H1 (cell line): ENCODE results near the gene TMTC2. TPM values are rescaled to one million over a fixed set of nuclear protein-coding genes. Genes with fewer than 3 reads are reported as not detected.

ENCODE experiments used
- CTCF ChIA-PET: fragments of 300-600 bp; sonication (Branson Sonifier 250); formaldehyde crosslinking; loops from one replicate; lab custom pipeline; 2021; ENCODE audit not compliant: partially characterized antibody; lab: Charles Lee
- POLR2A ChIA-PET: fragments of 300-600 bp; sonication (Branson Sonifier 250); formaldehyde crosslinking; loops from one replicate; lab custom pipeline; 2021; ENCODE audit warnings: inconsistent platforms; ENCODE audit not compliant: partially characterized antibody; lab: Charles Lee
- DNase-seq, 2 experiments: peaks; one replicate each; pipeline versions ENCODE4 v3.0.0 to v3.0.0-alpha.2; 2010 to 2022; ENCODE audit warnings: low spot score in 2 of 2, low read depth in 1 of 2, mixed read lengths in 1 of 2
- FAIRE-seq: peaks from 2 replicates; lab custom pipeline; 2011; peaks lifted over from hg19 to GRCh38; lab: Jason Lieb, UNC
- H2AFZ ChIP-seq: 2 replicates; pipeline ENCODE4 v1.8.1; 2012; ENCODE audit warnings: low read length, inconsistent platforms
- H2AK5ac ChIP-seq: 2 replicates; pipeline ENCODE4 v1.6.1; 2013; ENCODE audit warnings: low read depth, low read length
- H2BK120ac ChIP-seq: replicated peaks from 2 replicates; pipeline ENCODE3; 2013; ENCODE audit warnings: low read depth, low read length, inconsistent platforms
- H2BK12ac ChIP-seq: 2 replicates; pipeline ENCODE4 v1.6.1; 2013; ENCODE audit warnings: low read depth, low read length
- H2BK15ac ChIP-seq: 2 replicates; pipeline ENCODE4 v1.6.1; 2013; ENCODE audit warnings: low read length
- H2BK20ac ChIP-seq: 2 replicates; pipeline ENCODE4 v1.6.1; 2013; ENCODE audit warnings: low read length
- H2BK5ac ChIP-seq: 2 replicates; pipeline ENCODE4 v1.6.1; 2013; ENCODE audit warnings: low read depth, low read length
- H3K14ac ChIP-seq: 2 replicates; pipeline ENCODE4 v1.6.1; 2013; ENCODE audit warnings: inconsistent platforms; ENCODE audit not compliant: insufficient read length
- H3K18ac ChIP-seq: 2 replicates; pipeline ENCODE4 v1.6.1; 2013; ENCODE audit warnings: low read length; ENCODE audit errors: extremely low read depth
- H3K23ac ChIP-seq: 2 replicates; pipeline ENCODE4 v1.6.1; 2013; ENCODE audit warnings: inconsistent platforms; ENCODE audit not compliant: insufficient read length
- H3K23me2 ChIP-seq: 2 replicates; pipeline ENCODE4 v1.6.1; 2013; ENCODE audit warnings: low read depth, low read length
- H3K27ac ChIP-seq: 2 replicates; pipeline ENCODE4 v1.6.1; 2011; ENCODE audit warnings: low read depth, low read length, inconsistent platforms
- H3K27me3 ChIP-seq, 4 experiments: replicated peaks in 1 of 4; 1 replicate in 1 of 4; 2 replicates in 3 of 4; pipeline versions ENCODE4 v1.6.1 to v1.8.1; 2011 to 2013; ENCODE audit warnings: low read length in 3 of 4, mild to moderate bottlenecking in 3 of 4, inconsistent platforms in 2 of 4, mixed read lengths in 2 of 4, moderate library complexity in 1 of 4; ENCODE audit not compliant: control insufficient read depth in 3 of 4, insufficient read depth in 3 of 4; ENCODE audit errors: extremely low read depth in 1 of 4
- H3K36me3 ChIP-seq, 4 experiments: 2 replicates each; pipeline versions ENCODE4 v1.6.1 to v1.8.1; 2011 to 2013; ENCODE audit warnings: mild to moderate bottlenecking in 4 of 4, low read length in 3 of 4, moderate library complexity in 2 of 4, control low read depth in 1 of 4, inconsistent platforms in 1 of 4; ENCODE audit not compliant: insufficient read depth in 4 of 4, control insufficient read depth in 2 of 4
- H3K4ac ChIP-seq: replicated peaks from 2 replicates; pipeline ENCODE3; 2013; ENCODE audit warnings: low read length, low read depth, mixed read lengths, inconsistent platforms; ENCODE audit not compliant: insufficient read length
- H3K4me1 ChIP-seq, 4 experiments: replicated peaks in 1 of 4; 1 replicate in 1 of 4; 2 replicates in 3 of 4; pipeline versions ENCODE4 v1.6.1 to v1.8.1; 2011 to 2013; ENCODE audit warnings: low read length in 3 of 4, inconsistent platforms in 2 of 4, mixed read lengths in 1 of 4; ENCODE audit not compliant: insufficient read depth in 4 of 4, control insufficient read depth in 3 of 4
- H3K4me2 ChIP-seq, 2 experiments: 2 replicates each; pipeline versions ENCODE4 v1.6.1 to v1.8.1; 2011 to 2013; ENCODE audit warnings: low read depth in 2 of 2, low read length in 2 of 2, control low read depth in 1 of 2, inconsistent platforms in 1 of 2, mild to moderate bottlenecking in 1 of 2; ENCODE audit not compliant: insufficient read depth in 1 of 2
- H3K4me3 ChIP-seq, 4 experiments: fragments of 200-600, 300-600 bp in 1 of 4; sonication (generic), shearing (Covaris generic), sonication (Bioruptor Twin) in 1 of 4; 2 replicates each; pipeline versions ENCODE4 v1.5.1 to v1.8.1; 2011 to 2016; ENCODE audit warnings: low read length in 4 of 4, low read depth in 3 of 4, control low read depth in 2 of 4, inconsistent platforms in 2 of 4, mild to moderate bottlenecking in 2 of 4, mixed read lengths in 1 of 4, moderate library complexity in 1 of 4; ENCODE audit not compliant: insufficient read depth in 2 of 4; ENCODE audit errors: extremely low read depth in 1 of 4
- H3K56ac ChIP-seq: replicated peaks from 2 replicates; pipeline ENCODE3; 2013; ENCODE audit warnings: low read depth, mild to moderate bottlenecking, mixed read lengths, low read length, inconsistent platforms; ENCODE audit not compliant: insufficient read length
- H3K79me1 ChIP-seq: 2 replicates; pipeline ENCODE4 v1.6.1; 2013; ENCODE audit warnings: low read depth, low read length, control low read depth
- H3K79me2 ChIP-seq, 2 experiments: 2 replicates each; pipeline versions ENCODE4 v1.6.1 to v1.8.1; 2012 to 2013; ENCODE audit warnings: low read length in 2 of 2, mild to moderate bottlenecking in 2 of 2, inconsistent platforms in 1 of 2; ENCODE audit not compliant: insufficient read depth in 2 of 2, control insufficient read depth in 1 of 2
- H3K9ac ChIP-seq, 4 experiments: replicated peaks in 1 of 4; 1 replicate in 1 of 4; 2 replicates in 3 of 4; pipeline versions ENCODE4 v1.6.1 to v1.8.1; 2011 to 2013; ENCODE audit warnings: low read depth in 3 of 4, low read length in 3 of 4, control low read depth in 2 of 4, mild to moderate bottlenecking in 2 of 4, moderate library complexity in 2 of 4, inconsistent platforms in 1 of 4; ENCODE audit errors: extremely low read depth in 1 of 4
- H3K9me3 ChIP-seq, 2 experiments: 2 replicates each; pipeline versions ENCODE4 v1.6.1 to v1.8.1; 2012 to 2013; ENCODE audit warnings: mild to moderate bottlenecking in 2 of 2, moderate library complexity in 2 of 2, control low read depth in 1 of 2, inconsistent platforms in 1 of 2, low read depth in 1 of 2, low read length in 1 of 2, mixed read lengths in 1 of 2; ENCODE audit not compliant: insufficient read depth in 2 of 2
- H4K20me1 ChIP-seq, 2 experiments: replicated peaks in 1 of 2; 2 replicates each; pipeline versions ENCODE3 to v1.8.1; 2011 to 2013; ENCODE audit warnings: inconsistent platforms in 2 of 2, low read length in 2 of 2, mild to moderate bottlenecking in 1 of 2; ENCODE audit not compliant: insufficient read depth in 2 of 2, control insufficient read depth in 1 of 2
- H4K5ac ChIP-seq: 2 replicates; pipeline ENCODE4 v1.6.1; 2013; ENCODE audit warnings: low read length, low read depth, mixed read lengths, inconsistent platforms; ENCODE audit not compliant: insufficient read length
- H4K8ac ChIP-seq: 2 replicates; pipeline ENCODE4 v1.8.0; 2013; ENCODE audit warnings: mild to moderate bottlenecking, moderate library complexity, low read length, inconsistent platforms; ENCODE audit not compliant: insufficient read depth; ENCODE audit errors: extremely low read depth
- H4K91ac ChIP-seq: replicated peaks from 2 replicates; pipeline ENCODE3; 2013; ENCODE audit warnings: low read length, mixed read lengths, inconsistent platforms; ENCODE audit not compliant: insufficient read length
- BRCA1 ChIP-seq: IDR thresholded peaks from 2 replicates; pipeline ENCODE4 v1.6.1; 2012; ENCODE audit warnings: low read depth, low read length, improper control_type of control experiment
- CHD2 ChIP-seq: IDR thresholded peaks from 2 replicates; pipeline ENCODE4 v1.6.1; 2012; ENCODE audit warnings: low read length, improper control_type of control experiment
- KDM5A ChIP-seq: fragments of 200-600 bp; IDR thresholded peaks from 2 replicates; pipeline ENCODE4 v1.7.1; 2012; ENCODE audit warnings: mild to moderate bottlenecking, low read length, inconsistent platforms, mixed read lengths
- POLR2AphosphoS5 ChIP-seq: IDR thresholded peaks from 2 replicates; pipeline ENCODE4 v1.6.1; 2011; ENCODE audit warnings: low read depth, low read length
- RAD21 ChIP-seq, 2 experiments: IDR thresholded peaks in 1 of 2; conservative IDR thresholded peaks in 1 of 2; 2 replicates each; pipeline ENCODE4 v1.6.1; 2011; ENCODE audit warnings: low read depth in 2 of 2, low read length in 2 of 2, improper control_type of control experiment in 1 of 2, inconsistent platforms in 1 of 2, mild to moderate bottlenecking in 1 of 2, moderate library complexity in 1 of 2
- TCF12 ChIP-seq: IDR thresholded peaks from 2 replicates; pipeline ENCODE4 v1.6.1; 2011; ENCODE audit warnings: low read depth, mild to moderate bottlenecking, low read length
- WGBS, 2 experiments: shearing (Covaris generic) in 1 of 2; methylation state at CpG; one replicate each; pipeline versions ENCODE4 v1.1.6 to v1.1.7; 2013 to 2015; ENCODE audit warnings: low lambda C conversion rate in 2 of 2, mixed read lengths in 2 of 2, inconsistent platforms in 1 of 2, low coverage in 1 of 2, missing lambda C conversion rate in 1 of 2; ENCODE audit not compliant: insufficient replicate concordance in 2 of 2, insufficient coverage in 1 of 2, insufficient read length in 1 of 2; ENCODE audit errors: extremely low coverage in 1 of 2, missing lambda C conversion rate in 1 of 2; 5-methylcytosine and 5-hydroxymethylcytosine counted together
- polyA plus RNA-seq, 7 experiments: library from polyadenylated mRNA; depleted of rRNA in 3 of 7; stranded (reverse) in 5 of 7; unstranded in 2 of 7; fragments of >200 nt in 5 of 7; fragments of 200-250 nt in 2 of 7; gene quantifications; 1 replicate in 5 of 7; 2 replicates in 1 of 7; 4 replicates in 1 of 7; pipeline versions ENCODE4 v1.2.1 to v1.2.3, GENCODE V29; 2011 to 2013; ENCODE audit warnings: missing spikeins in 2 of 7, mixed read lengths in 2 of 7
- total RNA-seq: library from RNA; stranded (reverse); fragmentation: NEBNext Ultra II Directional; extraction: Animal tissue kit (Norgen Biotek cat#: 25700); gene quantifications from 2 replicates; pipeline ENCODE4 v1.2.1, GENCODE V29; 2021
- TF ChIP-seq, protein P1 (sequence below): IDR thresholded peaks from 2 replicates; pipeline ENCODE4 v1.6.1; 2012; ENCODE audit warnings: low read length, inconsistent platforms

Gene TMTC2
- total and polyA plus RNA-seq, 2 of the 8 experiments (the other 6 are each of a cell fraction or from before 2014, with no cell fraction given) = 2.3 to 3.9 TPM

DNA sequence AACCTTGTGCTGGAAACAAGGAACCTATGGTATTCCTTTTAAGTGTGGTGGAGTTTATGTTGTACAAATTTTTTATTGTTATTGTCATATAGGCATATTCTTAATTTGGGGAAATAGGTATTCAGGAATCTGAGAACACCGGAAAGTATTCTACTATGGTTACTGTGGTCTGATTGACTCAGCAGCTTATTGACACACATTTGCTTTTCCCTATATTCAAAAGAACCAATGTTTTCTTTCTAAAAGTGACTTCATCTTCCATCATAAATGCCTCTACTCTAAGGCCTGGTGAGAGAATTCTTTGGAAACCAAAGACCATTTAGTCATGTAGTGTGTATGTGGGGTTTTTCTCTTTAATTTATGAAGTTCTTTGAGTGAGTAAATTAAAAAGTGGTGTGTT lies 474.8 kb downstream of the TMTC2 start:
- POLR2A ChIA-PET = no interaction called here
- no peak overlapping the region for H2AK5ac ChIP-seq
- no peak overlapping the region for H4K5ac ChIP-seq
- H2BK12ac ChIP-seq = no peak overlapping the region
- no peak overlapping the region for H3K9ac ChIP-seq
- 94% methylated on average over 1 of the region's 1 CpG; no CpG with 5 or more reads in 1 of the 2 experiments for WGBS, 2 experiments
- CTCF ChIA-PET = no interaction called here
- no peak overlapping the region for H3K56ac ChIP-seq
- no peak overlapping the region for H3K14ac ChIP-seq
- no peak overlapping the region for H3K4ac ChIP-seq
- H2BK20ac ChIP-seq = no peak overlapping the region
- no peaks in the 10 kb centered on the region for H3K9me3 ChIP-seq
- H4K20me1 ChIP-seq = no peaks in the 10 kb centered on the region
- no peak overlapping the region for H2BK15ac ChIP-seq
- no peak overlapping the region for H4K8ac ChIP-seq
- no peaks in the 10 kb centered on the region for H3K23me2 ChIP-seq
- no peaks in the 10 kb centered on the region for H3K4me1 ChIP-seq
- no peak overlapping the region for H2BK5ac ChIP-seq
- no peaks in the 10 kb centered on the region for H3K79me2 ChIP-seq
- peaks cover 0 to 1% (median 0%) of the 10 kb centered on the region in 4 experiments; a peak in 1 of 7 replicates for H3K27me3 ChIP-seq
- H3K18ac ChIP-seq = no peak overlapping the region
- no peak overlapping the region for H4K91ac ChIP-seq
- no peak overlapping the region for H3K4me2 ChIP-seq
- H2AFZ ChIP-seq = no peak overlapping the region
- FAIRE-seq (no peak), DNase-seq (no peak)
- no peak overlapping the region for H3K23ac ChIP-seq
- H2BK120ac ChIP-seq = no peak overlapping the region
- no peak overlapping the region for H3K4me3 ChIP-seq
- H3K27ac ChIP-seq = no peak overlapping the region
- H3K79me1 ChIP-seq = no peaks in the 10 kb centered on the region
- H3K36me3 ChIP-seq = no peaks in the 10 kb centered on the region; a peak in 1 of 8 replicates
- no peak for TF ChIP-seq CHD2
- no peak for TF ChIP-seq TCF12
- TF ChIP-seq, protein P1, sequence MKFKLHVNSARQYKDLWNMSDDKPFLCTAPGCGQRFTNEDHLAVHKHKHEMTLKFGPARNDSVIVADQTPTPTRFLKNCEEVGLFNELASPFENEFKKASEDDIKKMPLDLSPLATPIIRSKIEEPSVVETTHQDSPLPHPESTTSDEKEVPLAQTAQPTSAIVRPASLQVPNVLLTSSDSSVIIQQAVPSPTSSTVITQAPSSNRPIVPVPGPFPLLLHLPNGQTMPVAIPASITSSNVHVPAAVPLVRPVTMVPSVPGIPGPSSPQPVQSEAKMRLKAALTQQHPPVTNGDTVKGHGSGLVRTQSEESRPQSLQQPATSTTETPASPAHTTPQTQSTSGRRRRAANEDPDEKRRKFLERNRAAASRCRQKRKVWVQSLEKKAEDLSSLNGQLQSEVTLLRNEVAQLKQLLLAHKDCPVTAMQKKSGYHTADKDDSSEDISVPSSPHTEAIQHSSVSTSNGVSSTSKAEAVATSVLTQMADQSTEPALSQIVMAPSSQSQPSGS = no peak
- no peak for TF ChIP-seq POLR2AphosphoS5
- TF ChIP-seq RAD21 (IDR thresholded peaks at IDR 0.05 in 1 of 2, conservative IDR thresholded peaks at IDR 0.05 in 1 of 2; ENCODE audit: low read depth in 2 of 2, low read length in 2 of 2) = no peak
- no peak for TF ChIP-seq KDM5A
- no peak for TF ChIP-seq BRCA1
- TF ChIP-seq, all 59 proteins: peak for 0
